ENCODE results near the gene NUAK1.

The NUAK1 gene

GRCh38 chr12:106097011-106097410 lies 41.7 kb downstream of the NUAK1 start:
- TF ChIP-seq, protein P1, sequence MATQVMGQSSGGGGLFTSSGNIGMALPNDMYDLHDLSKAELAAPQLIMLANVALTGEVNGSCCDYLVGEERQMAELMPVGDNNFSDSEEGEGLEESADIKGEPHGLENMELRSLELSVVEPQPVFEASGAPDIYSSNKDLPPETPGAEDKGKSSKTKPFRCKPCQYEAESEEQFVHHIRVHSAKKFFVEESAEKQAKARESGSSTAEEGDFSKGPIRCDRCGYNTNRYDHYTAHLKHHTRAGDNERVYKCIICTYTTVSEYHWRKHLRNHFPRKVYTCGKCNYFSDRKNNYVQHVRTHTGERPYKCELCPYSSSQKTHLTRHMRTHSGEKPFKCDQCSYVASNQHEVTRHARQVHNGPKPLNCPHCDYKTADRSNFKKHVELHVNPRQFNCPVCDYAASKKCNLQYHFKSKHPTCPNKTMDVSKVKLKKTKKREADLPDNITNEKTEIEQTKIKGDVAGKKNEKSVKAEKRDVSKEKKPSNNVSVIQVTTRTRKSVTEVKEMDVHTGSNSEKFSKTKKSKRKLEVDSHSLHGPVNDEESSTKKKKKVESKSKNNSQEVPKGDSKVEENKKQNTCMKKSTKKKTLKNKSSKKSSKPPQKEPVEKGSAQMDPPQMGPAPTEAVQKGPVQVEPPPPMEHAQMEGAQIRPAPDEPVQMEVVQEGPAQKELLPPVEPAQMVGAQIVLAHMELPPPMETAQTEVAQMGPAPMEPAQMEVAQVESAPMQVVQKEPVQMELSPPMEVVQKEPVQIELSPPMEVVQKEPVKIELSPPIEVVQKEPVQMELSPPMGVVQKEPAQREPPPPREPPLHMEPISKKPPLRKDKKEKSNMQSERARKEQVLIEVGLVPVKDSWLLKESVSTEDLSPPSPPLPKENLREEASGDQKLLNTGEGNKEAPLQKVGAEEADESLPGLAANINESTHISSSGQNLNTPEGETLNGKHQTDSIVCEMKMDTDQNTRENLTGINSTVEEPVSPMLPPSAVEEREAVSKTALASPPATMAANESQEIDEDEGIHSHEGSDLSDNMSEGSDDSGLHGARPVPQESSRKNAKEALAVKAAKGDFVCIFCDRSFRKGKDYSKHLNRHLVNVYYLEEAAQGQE (IDR thresholded peaks at IDR 0.05; ENCODE audit: insufficient replicate concordance, low read depth): no peak
- TF ChIP-seq POLR2AphosphoS5 (IDR thresholded peaks at IDR 0.05; ENCODE audit: low read depth) (no peak), GABPA (IDR thresholded peaks at IDR 0.05; ENCODE audit: low read depth) (no peak), SPI1 (IDR thresholded peaks at IDR 0.05; ENCODE audit: borderline replicate concordance, low read depth) (no peak)
- TF ChIP-seq, protein P2, sequence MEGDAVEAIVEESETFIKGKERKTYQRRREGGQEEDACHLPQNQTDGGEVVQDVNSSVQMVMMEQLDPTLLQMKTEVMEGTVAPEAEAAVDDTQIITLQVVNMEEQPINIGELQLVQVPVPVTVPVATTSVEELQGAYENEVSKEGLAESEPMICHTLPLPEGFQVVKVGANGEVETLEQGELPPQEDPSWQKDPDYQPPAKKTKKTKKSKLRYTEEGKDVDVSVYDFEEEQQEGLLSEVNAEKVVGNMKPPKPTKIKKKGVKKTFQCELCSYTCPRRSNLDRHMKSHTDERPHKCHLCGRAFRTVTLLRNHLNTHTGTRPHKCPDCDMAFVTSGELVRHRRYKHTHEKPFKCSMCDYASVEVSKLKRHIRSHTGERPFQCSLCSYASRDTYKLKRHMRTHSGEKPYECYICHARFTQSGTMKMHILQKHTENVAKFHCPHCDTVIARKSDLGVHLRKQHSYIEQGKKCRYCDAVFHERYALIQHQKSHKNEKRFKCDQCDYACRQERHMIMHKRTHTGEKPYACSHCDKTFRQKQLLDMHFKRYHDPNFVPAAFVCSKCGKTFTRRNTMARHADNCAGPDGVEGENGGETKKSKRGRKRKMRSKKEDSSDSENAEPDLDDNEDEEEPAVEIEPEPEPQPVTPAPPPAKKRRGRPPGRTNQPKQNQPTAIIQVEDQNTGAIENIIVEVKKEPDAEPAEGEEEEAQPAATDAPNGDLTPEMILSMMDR (IDR thresholded peaks at IDR 0.05; ENCODE audit: insufficient read depth, low read length): no peak
- Histone ChIP-seq H3K27ac (replicated peaks) (no peak overlapping the region), H3K4me3 (replicated peaks; ENCODE audit: insufficient read depth, low read length) (no peak overlapping the region), H3K27me3 (ENCODE audit: insufficient read depth, poor library complexity, severe bottlenecking) (no peaks in the 10 kb centered on the region)
- no peak for DNase-seq (ENCODE audit: low read depth in 1 of 2, low spot score in 1 of 2)

- H3K27ac ChIP-seq (replicated peaks): no peak overlapping the region
- H3K27me3 ChIP-seq (ENCODE audit: insufficient read depth, poor library complexity, severe bottlenecking): no peaks in the 10 kb centered on the region
- TF ChIP-seq POLR2AphosphoS5 (IDR thresholded peaks at IDR 0.05; ENCODE audit: low read depth): no peak
- no peak for TF ChIP-seq SPI1 (IDR thresholded peaks at IDR 0.05; ENCODE audit: borderline replicate concordance, low read depth)
- TF ChIP-seq, protein P2 (IDR thresholded peaks at IDR 0.05; ENCODE audit: insufficient read depth, low read length): no peak
- no peak for TF ChIP-seq GABPA (IDR thresholded peaks at IDR 0.05; ENCODE audit: low read depth)
- TF ChIP-seq, protein P1 (IDR thresholded peaks at IDR 0.05; ENCODE audit: insufficient replicate concordance, low read depth): no peak
- no peak for DNase-seq (ENCODE audit: low read depth in 1 of 2, low spot score in 1 of 2)
- no peak overlapping the region for H3K4me3 ChIP-seq (replicated peaks; ENCODE audit: insufficient read depth, low read length)
These were observed 42.4 kb downstream of the NUAK1 start for GRCh38 chr12:106096376-106096775.

DNA sequence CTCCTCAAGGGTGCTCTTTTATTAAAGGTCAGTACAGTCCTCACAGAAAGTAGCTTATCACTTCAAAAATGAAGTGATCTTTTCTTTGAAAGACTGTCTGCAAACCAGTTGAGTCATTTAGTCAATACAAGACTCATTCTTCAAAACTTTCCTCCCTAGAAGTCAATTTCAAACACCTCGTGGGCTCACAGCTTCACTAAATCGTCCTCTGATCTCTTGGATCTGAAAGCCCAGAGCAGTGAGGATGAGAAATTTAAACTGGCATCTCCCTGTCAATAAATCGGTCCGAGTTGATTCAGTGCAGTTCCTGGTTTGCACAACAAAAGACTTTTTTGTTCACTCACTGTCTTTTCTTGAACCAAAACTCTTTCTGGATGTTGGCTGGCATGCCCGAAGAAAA lies 44.5 kb downstream of the NUAK1 start:
- Histone ChIP-seq H3K27ac (replicated peaks) (no peak overlapping the region), H3K27me3 (ENCODE audit: insufficient read depth, poor library complexity, severe bottlenecking) (no peaks in the 10 kb centered on the region), H3K4me3 (replicated peaks; ENCODE audit: insufficient read depth, low read length) (no peak overlapping the region)
- no peak for DNase-seq (ENCODE audit: low read depth in 1 of 2, low spot score in 1 of 2)
- TF ChIP-seq SPI1 (IDR thresholded peaks at IDR 0.05; ENCODE audit: borderline replicate concordance, low read depth) (no peak), GABPA (IDR thresholded peaks at IDR 0.05; ENCODE audit: low read depth) (no peak), POLR2AphosphoS5 (IDR thresholded peaks at IDR 0.05; ENCODE audit: low read depth) (no peak)
- TF ChIP-seq, protein P2 (IDR thresholded peaks at IDR 0.05; ENCODE audit: insufficient read depth, low read length): no peak
- TF ChIP-seq, protein P1 (IDR thresholded peaks at IDR 0.05; ENCODE audit: insufficient replicate concordance, low read depth): no peak
